Measurements from ENCODE around the gene TXNDC11.

TXNDC11 gene

GRCh38 chr16:11699234-11699894, 43.3 kb downstream of the TXNDC11 start:
- DNase-seq (ENCODE audit: low spot score): no peak
- Mint-ChIP-seq H3K9me3 (no peaks in the 10 kb centered on the region), H3K4me3 (no peak overlapping the region), H3K4me1 (ENCODE audit: low read depth) (peaks cover 39% of the 10 kb centered on the region), H3K36me3 (ENCODE audit: low read depth) (peaks cover 61% of the 10 kb centered on the region), H3K27ac (peak overlapping the region; percentile 45), H3K27me3 (ENCODE audit: low read depth) (no peaks in the 10 kb centered on the region)

DNA sequence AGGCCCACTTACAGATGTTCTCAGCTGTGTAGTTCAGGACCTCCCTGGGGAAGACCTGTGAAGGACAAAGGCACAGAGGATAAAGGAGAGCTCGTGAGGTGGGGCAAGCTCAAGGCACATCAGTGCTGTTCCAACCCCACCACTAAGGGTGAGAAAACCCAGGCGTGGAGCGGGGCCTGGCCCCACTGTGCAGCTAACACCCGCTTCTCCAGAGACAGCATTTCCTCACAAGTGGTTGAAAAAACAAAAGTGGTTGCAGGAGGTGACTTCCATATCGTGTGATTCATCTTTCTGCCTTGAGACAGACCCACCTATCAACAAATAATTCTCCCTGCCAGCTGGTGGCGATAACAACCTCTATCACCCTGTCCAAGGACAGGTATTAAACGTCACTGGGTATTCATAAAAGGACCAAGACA, 44.4 kb downstream of the TXNDC11 start:
- H3K27me3 Mint-ChIP-seq (ENCODE audit: low read depth): no peaks in the 10 kb centered on the region
- no peak for DNase-seq (ENCODE audit: low spot score)
- H3K4me3 Mint-ChIP-seq: no peak overlapping the region
- H3K36me3 Mint-ChIP-seq (ENCODE audit: low read depth): peaks cover 53% of the 10 kb centered on the region
- H3K4me1 Mint-ChIP-seq (ENCODE audit: low read depth): peaks cover 38% of the 10 kb centered on the region
- H3K27ac Mint-ChIP-seq: peak overlapping the region; percentile 73
- no peaks in the 10 kb centered on the region for H3K9me3 Mint-ChIP-seq

DNA sequence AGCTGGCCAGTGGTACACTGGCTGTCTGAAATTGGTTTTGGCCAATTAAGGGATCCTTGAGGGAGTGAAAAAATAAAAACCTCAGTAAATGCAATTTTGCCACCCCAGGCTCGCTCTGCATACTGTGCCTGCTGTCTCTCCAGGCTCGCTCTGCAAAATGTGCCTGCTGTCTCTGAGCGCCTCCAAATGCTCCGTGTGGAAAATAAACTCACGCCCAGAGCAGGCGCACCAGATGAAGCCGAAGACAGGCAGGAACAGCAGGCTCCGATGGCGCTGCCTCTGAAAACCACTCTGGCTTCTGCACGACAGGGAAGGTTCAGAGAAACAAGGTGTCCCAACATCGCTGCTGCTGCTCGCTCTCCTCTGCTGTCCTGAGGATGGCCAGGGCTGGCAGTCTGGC, 45.3 kb downstream of the TXNDC11 start:
- Mint-ChIP-seq H3K36me3 (ENCODE audit: low read depth) (peaks cover 58% of the 10 kb centered on the region), H3K4me3 (no peak overlapping the region), H3K4me1 (ENCODE audit: low read depth) (peaks cover 38% of the 10 kb centered on the region), H3K27me3 (ENCODE audit: low read depth) (no peaks in the 10 kb centered on the region), H3K27ac (peak overlapping the region; percentile 45), H3K9me3 (no peaks in the 10 kb centered on the region)
- DNase-seq (ENCODE audit: low spot score): no peak

DNA sequence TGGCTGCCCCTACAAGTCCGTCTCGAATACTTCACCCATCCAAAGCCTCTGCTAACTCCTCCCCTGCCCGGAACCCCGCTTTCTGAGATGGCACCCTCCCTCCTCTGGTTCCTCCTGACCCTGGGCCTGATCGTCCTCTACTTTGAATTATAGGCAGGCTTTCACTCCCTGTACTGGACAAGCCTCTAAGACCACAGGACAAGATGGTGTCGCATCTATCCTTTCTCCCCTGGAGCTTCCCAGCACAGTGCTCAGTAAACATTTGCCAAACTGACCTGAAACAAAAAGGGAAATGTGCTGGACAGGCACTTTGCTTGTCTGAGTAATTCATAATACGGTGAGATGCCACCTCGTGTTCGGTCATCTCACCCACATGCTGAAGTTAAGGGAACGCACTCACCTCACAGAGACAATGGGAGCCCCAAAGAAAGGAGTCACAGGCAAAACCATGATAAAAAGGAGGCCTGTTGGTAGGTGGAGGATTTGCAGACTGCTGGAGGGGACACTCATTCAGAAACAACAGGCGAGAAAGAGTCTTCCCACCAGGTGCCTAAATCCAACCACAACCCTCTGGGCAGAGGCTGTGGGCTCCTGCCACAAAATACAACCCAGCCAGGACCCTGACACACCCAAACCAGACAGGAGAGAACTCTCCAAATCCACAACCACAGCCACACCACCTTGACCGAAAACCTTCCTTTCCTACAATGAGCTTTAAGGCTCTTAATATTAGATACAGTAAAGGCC, 46.2 kb downstream of the TXNDC11 start:
- DNase-seq (ENCODE audit: low spot score): no peak
- peak overlapping the region; percentile 71 for H3K27ac Mint-ChIP-seq
- H3K9me3 Mint-ChIP-seq: no peaks in the 10 kb centered on the region
- H3K4me3 Mint-ChIP-seq: no peak overlapping the region
- H3K36me3 Mint-ChIP-seq (ENCODE audit: low read depth): peaks cover 62% of the 10 kb centered on the region
- no peaks in the 10 kb centered on the region for H3K27me3 Mint-ChIP-seq (ENCODE audit: low read depth)
- H3K4me1 Mint-ChIP-seq (ENCODE audit: low read depth): peaks cover 36% of the 10 kb centered on the region

DNA sequence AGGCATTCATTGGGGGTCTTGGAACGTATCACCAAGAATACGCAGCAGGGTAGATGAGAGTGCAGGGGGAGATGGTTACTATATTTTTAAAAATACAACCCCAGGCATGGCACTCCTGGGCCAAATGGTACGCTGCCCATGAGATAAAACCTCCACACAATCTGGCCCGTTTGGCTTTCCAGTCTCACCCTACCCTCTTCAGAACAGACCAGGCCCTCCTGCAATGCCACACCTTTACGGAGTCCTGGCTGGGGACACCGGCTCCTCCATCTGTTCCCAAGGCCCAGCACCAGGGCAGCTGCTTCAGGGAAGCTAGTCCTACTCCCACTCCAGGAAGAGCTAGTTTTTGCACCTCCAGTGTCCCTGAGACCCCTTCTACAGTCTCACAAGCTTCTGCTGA, 50.0 kb downstream of the TXNDC11 start:
- H3K36me3 Mint-ChIP-seq (ENCODE audit: low read depth): peaks cover 65% of the 10 kb centered on the region
- no peaks in the 10 kb centered on the region for H3K27me3 Mint-ChIP-seq (ENCODE audit: low read depth)
- H3K27ac Mint-ChIP-seq: no peak overlapping the region
- peaks cover 29% of the 10 kb centered on the region for H3K4me1 Mint-ChIP-seq (ENCODE audit: low read depth)
- no peaks in the 10 kb centered on the region for H3K9me3 Mint-ChIP-seq
- H3K4me3 Mint-ChIP-seq: no peak overlapping the region
- no peak for DNase-seq (ENCODE audit: low spot score)

DNA sequence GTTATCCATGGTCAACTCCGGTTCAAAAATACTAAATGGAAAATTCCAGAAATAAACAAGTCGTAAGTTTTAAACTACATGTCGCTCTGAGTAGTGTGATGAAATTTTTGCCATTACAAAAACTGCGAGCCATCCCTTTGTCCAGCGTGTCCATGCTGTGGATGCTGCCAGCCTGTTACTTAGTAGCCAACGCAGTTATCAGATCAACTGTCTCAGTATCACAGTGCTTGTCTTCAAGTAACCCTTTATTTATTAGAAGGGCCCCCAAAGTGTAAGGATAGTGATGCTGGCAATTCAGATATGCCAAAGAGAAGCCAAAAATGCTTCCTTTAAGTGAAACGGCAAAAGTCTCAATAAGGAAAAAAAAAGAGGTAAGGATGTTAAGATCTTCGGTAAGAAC, 50.5 kb downstream of the TXNDC11 start:
- no peaks in the 10 kb centered on the region for H3K27me3 Mint-ChIP-seq (ENCODE audit: low read depth)
- no peaks in the 10 kb centered on the region for H3K9me3 Mint-ChIP-seq
- H3K4me1 Mint-ChIP-seq (ENCODE audit: low read depth): peaks cover 25% of the 10 kb centered on the region
- DNase-seq (ENCODE audit: low spot score): no peak
- no peak overlapping the region for H3K27ac Mint-ChIP-seq
- H3K4me3 Mint-ChIP-seq: no peak overlapping the region
- H3K36me3 Mint-ChIP-seq (ENCODE audit: low read depth): peaks cover 65% of the 10 kb centered on the region

- Mint-ChIP-seq H3K27ac (no peak overlapping the region), H3K36me3 (ENCODE audit: low read depth) (peaks cover 64% of the 10 kb centered on the region), H3K4me3 (no peak overlapping the region), H3K4me1 (ENCODE audit: low read depth) (peaks cover 21% of the 10 kb centered on the region), H3K27me3 (ENCODE audit: low read depth) (no peaks in the 10 kb centered on the region), H3K9me3 (no peaks in the 10 kb centered on the region)
- no peak for DNase-seq (ENCODE audit: low spot score)
Observed at GRCh38 chr16:11691771-11692170, 50.9 kb downstream of the TXNDC11 start.

- H3K27me3 Mint-ChIP-seq (ENCODE audit: low read depth): no peaks in the 10 kb centered on the region
- no peaks in the 10 kb centered on the region for H3K9me3 Mint-ChIP-seq
- peaks cover 63% of the 10 kb centered on the region for H3K36me3 Mint-ChIP-seq (ENCODE audit: low read depth)
- H3K4me1 Mint-ChIP-seq (ENCODE audit: low read depth): peaks cover 15% of the 10 kb centered on the region
- no peak overlapping the region for H3K27ac Mint-ChIP-seq
- no peak overlapping the region for H3K4me3 Mint-ChIP-seq
- DNase-seq (ENCODE audit: low spot score): no peak
Observed at GRCh38 chr16:11691235-11691634, 51.4 kb downstream of the TXNDC11 start.

DNA sequence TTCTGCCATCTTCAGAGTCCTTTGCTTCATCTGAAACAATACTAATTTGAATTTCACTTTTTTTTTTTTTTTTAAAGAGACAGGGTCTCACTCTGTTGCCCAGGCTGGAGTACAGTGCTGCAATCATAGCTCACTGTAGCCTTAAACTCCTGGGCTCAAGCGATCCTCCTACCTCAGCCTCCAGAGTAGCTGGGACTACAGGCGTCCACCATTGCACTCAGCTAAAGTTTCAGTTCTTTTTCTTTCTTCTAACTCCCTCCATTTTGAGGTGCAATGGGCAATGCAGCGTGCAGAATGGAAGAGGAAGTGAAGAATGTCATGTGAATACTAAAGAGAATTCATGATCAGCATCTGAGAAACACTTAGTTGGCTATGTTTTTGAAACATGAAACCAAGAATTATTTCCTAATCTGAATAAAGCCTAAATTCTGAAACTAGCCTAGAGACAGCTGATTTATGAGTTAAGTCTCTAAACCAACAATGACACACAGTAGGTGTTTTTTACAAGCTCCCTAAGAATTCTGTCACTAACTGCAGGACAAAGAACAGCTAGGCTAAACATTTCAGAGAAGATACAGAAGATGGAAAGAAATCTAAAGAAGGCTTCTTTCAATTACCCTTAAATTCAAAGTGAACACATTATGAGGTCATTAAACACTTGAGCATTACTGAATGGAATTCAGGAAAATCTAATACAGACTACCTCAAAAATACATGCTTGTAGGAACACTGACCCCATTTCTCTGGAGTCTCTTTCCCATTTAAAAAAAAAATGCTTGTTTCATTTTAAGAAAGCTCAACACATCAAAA, 53.4 kb downstream of the TXNDC11 start:
- Mint-ChIP-seq H3K27me3 (ENCODE audit: low read depth) (no peaks in the 10 kb centered on the region), H3K36me3 (ENCODE audit: low read depth) (peaks cover 64% of the 10 kb centered on the region), H3K4me3 (peak overlapping the region; percentile 27), H3K9me3 (no peaks in the 10 kb centered on the region), H3K4me1 (ENCODE audit: low read depth) (peaks cover 12% of the 10 kb centered on the region), H3K27ac (peak overlapping the region; percentile 67)
- no peak for DNase-seq (ENCODE audit: low spot score)

GRCh38 chr16:11688520-11688886, 54.2 kb downstream of the TXNDC11 start:
- peaks cover 12% of the 10 kb centered on the region for H3K4me1 Mint-ChIP-seq (ENCODE audit: low read depth)
- no peak overlapping the region for H3K4me3 Mint-ChIP-seq
- no peak overlapping the region for H3K27ac Mint-ChIP-seq
- H3K9me3 Mint-ChIP-seq: no peaks in the 10 kb centered on the region
- DNase-seq (ENCODE audit: low spot score): no peak
- peaks cover 70% of the 10 kb centered on the region for H3K36me3 Mint-ChIP-seq (ENCODE audit: low read depth)
- H3K27me3 Mint-ChIP-seq (ENCODE audit: low read depth): no peaks in the 10 kb centered on the region

GRCh38 chr16:11687601-11688519, 54.8 kb downstream of the TXNDC11 start:
- Mint-ChIP-seq H3K36me3 (ENCODE audit: low read depth) (peaks cover 74% of the 10 kb centered on the region), H3K9me3 (no peaks in the 10 kb centered on the region), H3K4me3 (no peak overlapping the region), H3K4me1 (ENCODE audit: low read depth) (peaks cover 15% of the 10 kb centered on the region), H3K27ac (no peak overlapping the region), H3K27me3 (ENCODE audit: low read depth) (no peaks in the 10 kb centered on the region)
- DNase-seq (ENCODE audit: low spot score): no peak

DNA sequence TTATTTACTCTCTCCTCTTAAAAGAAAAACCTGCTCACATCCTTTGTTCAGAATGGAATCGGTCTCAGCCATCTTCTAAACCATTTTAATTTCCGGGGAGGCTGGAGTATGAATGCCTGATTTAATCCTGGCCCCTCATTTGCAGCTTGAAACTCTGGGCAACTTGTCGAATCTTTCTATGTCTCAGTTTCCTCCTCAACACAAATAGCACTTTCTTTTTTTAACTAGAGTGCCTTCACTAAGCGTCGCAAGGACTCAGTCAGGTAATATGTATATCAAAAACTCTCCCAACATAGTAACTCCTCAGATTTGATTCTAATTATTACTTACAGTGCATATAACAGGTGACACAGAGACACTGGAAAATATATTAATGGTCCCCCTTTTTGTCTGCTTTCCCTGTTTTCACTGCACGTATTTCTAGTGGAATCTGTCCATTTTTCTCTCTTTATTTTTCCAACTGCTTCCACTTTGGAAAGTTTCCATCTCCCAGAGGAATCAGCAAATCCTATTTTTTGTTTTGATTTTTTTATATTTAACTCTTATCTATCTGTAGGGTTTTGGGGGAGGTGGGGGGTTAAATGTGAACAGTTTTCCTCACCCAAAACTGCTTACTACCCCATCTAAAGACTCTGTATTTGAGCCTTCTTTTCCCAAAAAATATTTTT, 55.8 kb downstream of the TXNDC11 start:
- no peaks in the 10 kb centered on the region for H3K27me3 Mint-ChIP-seq (ENCODE audit: low read depth)
- peaks cover 69% of the 10 kb centered on the region for H3K36me3 Mint-ChIP-seq (ENCODE audit: low read depth)
- H3K9me3 Mint-ChIP-seq: no peaks in the 10 kb centered on the region

More for the DNA sequence above, 55.8 kb downstream of the TXNDC11 start:
- no peak overlapping the region for H3K4me3 Mint-ChIP-seq
- no peak overlapping the region for H3K27ac Mint-ChIP-seq
- peaks cover 24% of the 10 kb centered on the region for H3K4me1 Mint-ChIP-seq (ENCODE audit: low read depth)
- DNase-seq (ENCODE audit: low spot score): no peak
